Measurements from ENCODE around the gene DNAH14. TPM values are rescaled to one million over a fixed set of nuclear protein-coding genes. Genes with fewer than 3 reads are reported as not detected.
"Not testable (repeated sequence)": the region's sequence is repeated elsewhere in the genome, so short reads cannot be mapped to it uniquely, and the experiment has no call there.

The DNAH14 gene
- total RNA-seq, 1 donor from 2014 or later: 84.7 TPM

DNA sequence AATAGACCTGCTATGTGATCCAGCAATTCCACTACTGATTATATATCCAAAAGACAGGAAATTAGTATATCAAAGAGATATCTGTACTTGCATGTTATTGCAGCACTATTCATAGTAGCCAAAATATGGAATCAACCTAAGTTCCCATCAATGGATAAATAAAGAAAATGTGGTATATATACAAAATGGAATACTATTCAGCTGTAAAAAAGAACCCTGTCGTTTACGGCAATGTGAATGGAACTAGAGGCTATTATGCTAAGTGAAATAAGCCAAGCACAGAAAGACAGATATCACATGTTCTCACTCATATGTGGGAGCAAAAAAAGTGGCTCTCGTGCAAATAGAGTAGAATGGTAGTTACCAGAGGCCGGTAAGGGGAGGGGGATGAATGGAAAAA, 9.2 kb downstream of the DNAH14 start:
- TF ChIP-seq, protein P1, sequence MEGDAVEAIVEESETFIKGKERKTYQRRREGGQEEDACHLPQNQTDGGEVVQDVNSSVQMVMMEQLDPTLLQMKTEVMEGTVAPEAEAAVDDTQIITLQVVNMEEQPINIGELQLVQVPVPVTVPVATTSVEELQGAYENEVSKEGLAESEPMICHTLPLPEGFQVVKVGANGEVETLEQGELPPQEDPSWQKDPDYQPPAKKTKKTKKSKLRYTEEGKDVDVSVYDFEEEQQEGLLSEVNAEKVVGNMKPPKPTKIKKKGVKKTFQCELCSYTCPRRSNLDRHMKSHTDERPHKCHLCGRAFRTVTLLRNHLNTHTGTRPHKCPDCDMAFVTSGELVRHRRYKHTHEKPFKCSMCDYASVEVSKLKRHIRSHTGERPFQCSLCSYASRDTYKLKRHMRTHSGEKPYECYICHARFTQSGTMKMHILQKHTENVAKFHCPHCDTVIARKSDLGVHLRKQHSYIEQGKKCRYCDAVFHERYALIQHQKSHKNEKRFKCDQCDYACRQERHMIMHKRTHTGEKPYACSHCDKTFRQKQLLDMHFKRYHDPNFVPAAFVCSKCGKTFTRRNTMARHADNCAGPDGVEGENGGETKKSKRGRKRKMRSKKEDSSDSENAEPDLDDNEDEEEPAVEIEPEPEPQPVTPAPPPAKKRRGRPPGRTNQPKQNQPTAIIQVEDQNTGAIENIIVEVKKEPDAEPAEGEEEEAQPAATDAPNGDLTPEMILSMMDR (IDR thresholded peaks at IDR 0.05; ENCODE audit: unreplicated experiment): no peak
- no peak overlapping the region for H3K4me3 Mint-ChIP-seq

GRCh38 chr1:224939844-224940425, 10.5 kb downstream of the DNAH14 start:
- peaks cover 64% of the 10 kb centered on the region for H3K9me3 Mint-ChIP-seq

More for the DNA sequence above, 9.2 kb downstream of the DNAH14 start:
- Mint-ChIP-seq H3K36me3 (peaks cover 62% of the 10 kb centered on the region), H3K4me1 (no peaks in the 10 kb centered on the region), H3K27ac (no peak overlapping the region), H3K9me3 (peaks cover 66% of the 10 kb centered on the region), H3K27me3 (ENCODE audit: low read depth) (no peaks in the 10 kb centered on the region)
- DNase-seq (ENCODE audit: low spot score in 2 of 2, unreplicated experiment in 2 of 2): no peak

DNA sequence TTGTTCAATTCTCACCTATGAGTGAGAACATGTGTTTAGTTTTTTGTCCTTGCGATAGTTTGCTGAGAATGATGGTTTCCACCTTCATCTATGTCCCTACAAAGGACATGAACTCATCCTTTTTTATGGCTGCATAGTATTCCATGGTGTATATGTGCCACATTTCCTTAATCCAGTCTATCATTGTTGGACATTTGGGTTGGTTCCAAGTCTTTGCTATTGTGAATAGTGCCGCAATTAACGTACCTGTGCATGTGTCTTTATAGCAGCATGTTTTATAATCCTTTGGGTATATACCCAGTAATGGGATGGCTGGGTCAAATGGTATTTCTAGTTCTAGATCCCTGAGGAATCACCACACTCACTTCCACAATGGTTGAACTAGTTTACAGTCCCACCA, 11.3 kb downstream of the DNAH14 start:
- not testable (repeated sequence) for H3K27ac Mint-ChIP-seq; H3K4me3 Mint-ChIP-seq; H3K27me3 Mint-ChIP-seq (ENCODE audit: low read depth); DNase-seq (ENCODE audit: low spot score in 2 of 2, unreplicated experiment in 2 of 2); H3K4me1 Mint-ChIP-seq
- Mint-ChIP-seq H3K36me3 (peaks cover 62% of the 10 kb centered on the region), H3K9me3 (peaks cover 63% of the 10 kb centered on the region)

More at GRCh38 chr1:224939844-224940425, 10.5 kb downstream of the DNAH14 start:
- Mint-ChIP-seq H3K27me3 (ENCODE audit: low read depth) (no peaks in the 10 kb centered on the region), H3K27ac (no peak overlapping the region), H3K4me3 (no peak overlapping the region), H3K4me1 (no peaks in the 10 kb centered on the region), H3K36me3 (peaks cover 59% of the 10 kb centered on the region)
- TF ChIP-seq, protein P1 (IDR thresholded peaks at IDR 0.05; ENCODE audit: unreplicated experiment): no peak
- no peak for DNase-seq (ENCODE audit: low spot score in 2 of 2, unreplicated experiment in 2 of 2)

DNA sequence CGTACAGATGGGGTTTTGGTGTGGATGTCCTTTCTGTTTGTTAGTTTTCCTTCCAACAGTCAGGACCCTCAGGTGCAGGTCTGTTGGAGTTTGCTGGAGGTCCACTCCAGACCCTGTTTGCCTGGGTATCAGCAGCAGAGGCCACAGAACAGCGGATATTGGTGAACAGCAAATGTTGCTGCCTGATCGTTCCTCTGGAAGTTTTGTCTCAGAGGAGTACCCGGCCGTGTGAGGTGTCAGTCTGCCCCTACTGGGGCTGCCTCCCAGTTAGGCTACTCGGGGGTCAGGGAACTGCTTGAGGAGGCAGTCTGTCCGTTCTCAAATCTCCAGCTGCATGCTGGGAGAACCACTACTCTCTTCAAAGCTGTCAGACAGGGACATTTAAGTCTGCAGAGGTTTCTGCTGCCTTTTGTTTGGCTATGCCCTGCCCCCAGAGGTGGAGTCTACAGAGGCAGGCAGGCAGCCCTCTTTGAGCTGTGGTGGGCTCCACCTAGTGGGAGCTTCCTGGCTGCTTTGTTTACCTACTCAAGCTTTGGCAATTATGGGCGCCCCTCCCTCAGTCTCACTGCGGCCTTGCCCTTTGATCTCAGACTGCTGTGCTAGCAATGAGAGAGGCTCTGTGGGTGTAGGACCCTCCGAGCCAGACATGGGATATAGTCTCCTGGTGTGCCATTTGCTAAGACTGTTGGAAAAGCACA, 16.3 kb downstream of the DNAH14 start:
- not testable (repeated sequence) for H3K27ac Mint-ChIP-seq; DNase-seq (ENCODE audit: low spot score in 2 of 2, unreplicated experiment in 2 of 2); H3K4me1 Mint-ChIP-seq; H3K27me3 Mint-ChIP-seq (ENCODE audit: low read depth); H3K4me3 Mint-ChIP-seq
- H3K9me3 Mint-ChIP-seq: peaks cover 49% of the 10 kb centered on the region
- H3K36me3 Mint-ChIP-seq: peaks cover 43% of the 10 kb centered on the region

- DNase-seq (ENCODE audit: low spot score in 2 of 2, unreplicated experiment in 2 of 2); H3K4me1 Mint-ChIP-seq; H3K4me3 Mint-ChIP-seq; H3K27ac Mint-ChIP-seq; H3K27me3 Mint-ChIP-seq (ENCODE audit: low read depth): not testable (repeated sequence)
- H3K36me3 Mint-ChIP-seq: peaks cover 42% of the 10 kb centered on the region
- peaks cover 49% of the 10 kb centered on the region for H3K9me3 Mint-ChIP-seq
Measured at GRCh38 chr1:224946349-224946691, 16.8 kb downstream of the DNAH14 start.

GRCh38 chr1:224957696-224958095, 28.2 kb downstream of the DNAH14 start:
- peaks cover 23% of the 10 kb centered on the region for H3K36me3 Mint-ChIP-seq
- no peaks in the 10 kb centered on the region for H3K9me3 Mint-ChIP-seq
- H3K4me1 Mint-ChIP-seq: no peaks in the 10 kb centered on the region
- TF ChIP-seq, protein P1 (IDR thresholded peaks at IDR 0.05; ENCODE audit: unreplicated experiment): no peak
- H3K27ac Mint-ChIP-seq: no peak overlapping the region
- H3K4me3 Mint-ChIP-seq: no peak overlapping the region
- H3K27me3 Mint-ChIP-seq (ENCODE audit: low read depth): no peaks in the 10 kb centered on the region
- DNase-seq (ENCODE audit: low spot score in 2 of 2, unreplicated experiment in 2 of 2): no peak

- no peak for DNase-seq (ENCODE audit: low spot score in 2 of 2, unreplicated experiment in 2 of 2)
- no peak overlapping the region for H3K27ac Mint-ChIP-seq
- H3K4me3 Mint-ChIP-seq: no peak overlapping the region
- TF ChIP-seq, protein P1 (IDR thresholded peaks at IDR 0.05; ENCODE audit: unreplicated experiment): no peak
- no peaks in the 10 kb centered on the region for H3K27me3 Mint-ChIP-seq (ENCODE audit: low read depth)
- peaks cover 25% of the 10 kb centered on the region for H3K36me3 Mint-ChIP-seq
- H3K4me1 Mint-ChIP-seq: no peaks in the 10 kb centered on the region
- peaks cover 3% of the 10 kb centered on the region for H3K9me3 Mint-ChIP-seq
Measured at GRCh38 chr1:224958490-224958889, 29.0 kb downstream of the DNAH14 start.

Data from mesothelial cell of epicardium (in vitro differentiated cells).